Peyer's patch (tissue), 4 donors: ENCODE data around the gene CFAP99. TPM values are rescaled to one million over a fixed set of nuclear protein-coding genes. Genes with fewer than 3 reads are reported as not detected.

Source experiments
- DNase-seq, 3 donors: peaks; one replicate each; pipeline ENCODE4 v3.0.0-alpha.2; 2017 to 2019
- H3K27ac ChIP-seq, 4 donors: fragments of 200-600 bp; sonication (generic); one replicate each; pipeline ENCODE4 v1.5.1; 2016 to 2019
- H3K27me3 ChIP-seq, 2 donors: fragments of 200-600 bp; sonication (generic); one replicate each; pipeline ENCODE4 v1.5.1; 2019
- H3K36me3 ChIP-seq, 3 donors: fragments of 200-600 bp; sonication (generic); one replicate each; pipeline ENCODE4 v1.5.1; 2016 to 2019
- H3K4me1 ChIP-seq, 4 donors: fragments of 200-600 bp; sonication (generic); one replicate each; pipeline ENCODE4 v1.5.1; 2016 to 2019
- H3K4me3 ChIP-seq, 4 donors: fragments of 200-600 bp; sonication (generic); 1 replicate in 3 of 4; 2 replicates in 1 of 4; pipeline ENCODE4 v1.5.1; 2016 to 2019; ENCODE audit warnings: mild to moderate bottlenecking in 1 of 4
- H3K9me3 ChIP-seq, 4 donors: fragments of 200-600 bp; sonication (generic); one replicate each; pipeline ENCODE4 v1.5.1; 2016 to 2019; ENCODE audit warnings: mild to moderate bottlenecking in 1 of 4
- CTCF ChIP-seq, 6 experiments: fragments of 450-650 bp in 4 of 6; fragments of 200-600 bp in 2 of 6; sonication (generic) in 1 of 6; IDR thresholded peaks; one replicate each; pipeline ENCODE4 v1.5.1; 2017 to 2019; ENCODE audit warnings: antibody characterized with exemption in 6 of 6, mild to moderate bottlenecking in 3 of 6, moderate library complexity in 1 of 6
- POLR2A ChIP-seq, 2 donors: fragments of 450-650 bp; IDR thresholded peaks; one replicate each; pipeline ENCODE4 v1.5.1; 2017; ENCODE audit warnings: antibody characterized with exemption in 2 of 2, mild to moderate bottlenecking in 2 of 2, moderate library complexity in 2 of 2
- total RNA-seq, 4 donors: library from RNA; depleted of rRNA; stranded (reverse); fragments of >200 nt; gene quantifications; one replicate each; pipeline ENCODE4 v1.1.0, GENCODE V29; 2016

Gene CFAP99
- total RNA-seq, 4 donors from 2014 or later: 0.80 to 1.2 TPM; not detected in 2

GRCh38 chr4:2415213-2415612, 3.5 kb upstream of the CFAP99 start:
- no peak for DNase-seq
- no peak for TF ChIP-seq POLR2A (IDR thresholded peaks at IDR 0.05)
- no peak for TF ChIP-seq CTCF (IDR thresholded peaks at IDR 0.05)
- H3K4me1 ChIP-seq: peaks cover 0 to 63% (median 27%) of the 10 kb centered on the region in 4 donors

GRCh38 chr4:2415881-2416563, 2.7 kb upstream of the CFAP99 start:
- no peak for TF ChIP-seq CTCF (IDR thresholded peaks at IDR 0.05)
- TF ChIP-seq POLR2A (IDR thresholded peaks at IDR 0.05): no peak
- Histone ChIP-seq H3K4me1 (peaks cover 0 to 59% (median 27%) of the 10 kb centered on the region in 4 donors), H3K4me3 (peak overlapping the region in 3 of 4 donors; percentile 51 to 96 (median 78)), H3K27me3 (no peaks in the 10 kb centered on the region), H3K27ac (peak overlapping the region in 3 of 4 donors; percentile 39 to 88 (median 69)), H3K9me3 (no peaks in the 10 kb centered on the region), H3K36me3 (no peaks in the 10 kb centered on the region)
- no peak for DNase-seq

More at GRCh38 chr4:2415213-2415612, 3.5 kb upstream of the CFAP99 start:
- Histone ChIP-seq H3K36me3 (no peaks in the 10 kb centered on the region), H3K9me3 (no peaks in the 10 kb centered on the region), H3K27me3 (no peaks in the 10 kb centered on the region), H3K4me3 (no peak overlapping the region), H3K27ac (no peak overlapping the region)

- peak in 2 of 3 donors; percentile 73 to 75 for DNase-seq
- Histone ChIP-seq H3K9me3 (no peaks in the 10 kb centered on the region), H3K27me3 (no peaks in the 10 kb centered on the region), H3K4me3 (peak overlapping the region; percentile 51 to 96 (median 80)), H3K4me1 (peaks cover 0 to 55% (median 26%) of the 10 kb centered on the region in 4 donors), H3K27ac (peak overlapping the region; percentile 39 to 88 (median 58)), H3K36me3 (no peaks in the 10 kb centered on the region)
- TF ChIP-seq POLR2A (IDR thresholded peaks at IDR 0.05): peak; percentile 26 to 29
- no peak for TF ChIP-seq CTCF (IDR thresholded peaks at IDR 0.05)
Observed at GRCh38 chr4:2416564-2417225, 2.1 kb upstream of the CFAP99 start.

- Histone ChIP-seq H3K9me3 (no peaks in the 10 kb centered on the region), H3K4me1 (peaks cover 0 to 49% (median 21%) of the 10 kb centered on the region in 4 donors), H3K4me3 (peak overlapping the region; percentile 51 to 96 (median 80)), H3K36me3 (no peaks in the 10 kb centered on the region), H3K27ac (peak overlapping the region; percentile 48 to 88 (median 60)), H3K27me3 (no peaks in the 10 kb centered on the region)
- DNase-seq: peak in 1 of 3 donors; percentile 72
- TF ChIP-seq CTCF (IDR thresholded peaks at IDR 0.05) (no peak), POLR2A (IDR thresholded peaks at IDR 0.05) (peak in 1 of 2 donors; percentile 52)
Observed at GRCh38 chr4:2417226-2417764, 1.5 kb upstream of the CFAP99 start.

- H3K27me3 ChIP-seq: no peaks in the 10 kb centered on the region
- TF ChIP-seq POLR2A (IDR thresholded peaks at IDR 0.05) (peak; percentile 49 to 79), CTCF (IDR thresholded peaks at IDR 0.05) (no peak)
- no peaks in the 10 kb centered on the region for H3K36me3 ChIP-seq
- H3K4me3 ChIP-seq: peak within 1 kb of the TSS; percentile 51 to 96 (median 80)
- H3K27ac ChIP-seq: peak within 1 kb of the TSS; percentile 51 to 88 (median 68)
- DNase-seq: peak in 2 of 3 donors; percentile 61 to 71
- H3K4me1 ChIP-seq: peaks cover 0 to 42% (median 21%) of the 10 kb centered on the region in 4 donors
- H3K9me3 ChIP-seq: no peaks in the 10 kb centered on the region
Observed at GRCh38 chr4:2417765-2418649, 748 bp upstream of the CFAP99 start, which contains the start of gene ZFYVE28. ZFYVE28 (minus strand) TSS chr4:2418645; CDS start chr4:2418323, 322 bp downstream.
